ENCODE data around the gene CKLF. TPM values are rescaled to one million over a fixed set of nuclear protein-coding genes. Genes with fewer than 3 reads are reported as not detected.
A peak's percentile ranks its signal among the peaks of the same experiment; 100 is the strongest.

The CKLF gene
- total and polyA plus RNA-seq, 2 donors (not counting 1 experiment from before 2014, with no cell fraction given) = 30.4 to 53.6 TPM

DNA sequence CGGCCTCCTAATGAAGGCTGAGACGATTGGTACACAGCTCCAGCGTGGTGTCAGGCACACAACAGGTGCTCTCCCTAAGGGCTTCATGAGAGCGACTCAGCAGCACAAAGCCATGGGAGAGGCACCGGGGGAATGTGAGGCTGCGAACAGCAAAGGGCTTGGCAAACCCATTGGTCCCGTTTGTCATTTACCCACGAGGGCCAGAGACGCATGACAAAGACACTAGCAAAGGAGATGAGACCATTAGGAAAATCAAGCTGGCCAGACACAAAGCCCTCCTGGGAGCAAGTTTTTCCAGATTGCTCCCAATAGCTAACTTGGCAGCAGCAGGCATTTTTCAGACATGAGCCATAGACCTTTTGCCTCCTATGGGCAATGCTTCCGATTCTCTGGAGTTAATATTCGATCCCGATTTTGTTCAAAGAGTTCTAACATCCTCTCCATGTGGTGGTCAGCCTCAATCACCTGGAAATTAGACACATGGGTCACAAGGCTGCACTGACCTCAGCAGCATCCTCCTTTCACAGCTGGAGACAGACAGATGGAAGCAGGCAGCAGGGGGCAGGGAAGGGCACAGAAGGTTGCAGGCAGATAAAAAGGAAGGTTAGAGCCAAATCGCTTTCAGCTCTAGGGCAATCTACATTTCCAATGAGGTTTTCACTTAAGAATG lies 40.6 kb upstream of the CKLF start:
- no peak for ATAC-seq (ENCODE audit: low read depth)
- Mint-ChIP-seq H3K4me1 (peaks cover 40% of the 10 kb centered on the region), H3K9me3 (ENCODE audit: insufficient read depth) (no peaks in the 10 kb centered on the region), H3K4me3 (no peak overlapping the region), H3K27ac (peak overlapping the region; percentile 16), H3K27me3 (peaks cover 3% of the 10 kb centered on the region)
- Histone ChIP-seq H2AFZ (ENCODE audit: insufficient read depth, low read depth, low read length, poor library complexity, severe bottlenecking) (no peak overlapping the region), H3K27me3 (replicated peaks in 1 of 4; ENCODE audit: control extremely low read depth in 1 of 4, control insufficient read depth in 3 of 4, insufficient read depth in 4 of 4, low read length in 3 of 4) (peaks cover 0 to 3% (median 0%) of the 10 kb centered on the region in 4 experiments), H4K20me1 (ENCODE audit: control insufficient read depth, insufficient read depth, low read length, poor library complexity, severe bottlenecking) (peaks cover 12% of the 10 kb centered on the region), H3K36me3 (replicated peaks in 1 of 2; ENCODE audit: control extremely low read depth in 1 of 2, control insufficient read depth in 1 of 2, extremely low read depth in 1 of 2, insufficient read depth in 2 of 2, low read length in 1 of 2) (no peaks in the 10 kb centered on the region), H3K9ac (ENCODE audit: low read length) (no peak overlapping the region), H3K4me1 (ENCODE audit: control insufficient read depth in 2 of 2, insufficient read depth in 2 of 2, low read length in 2 of 2) (peaks cover 15 to 27% of the 10 kb centered on the region in 2 donors), H3K9me3 (ENCODE audit: control extremely low read depth in 1 of 3, control insufficient read depth in 2 of 3, insufficient read depth in 1 of 3, low read length in 2 of 3) (no peaks in the 10 kb centered on the region), H3K4me3 (ENCODE audit: control extremely low read depth in 1 of 5, extremely low read depth in 1 of 5, insufficient read depth in 1 of 5, low read depth in 2 of 5, low read length in 4 of 5) (no peak overlapping the region), H3K27ac (ENCODE audit: low read length in 2 of 2) (no peak overlapping the region), H3K79me2 (ENCODE audit: control insufficient read depth, insufficient read depth, low read length) (peaks cover 6% of the 10 kb centered on the region), H3K4me2 (replicated peaks; ENCODE audit: low read depth, low read length, poor library complexity, severe bottlenecking) (no peak overlapping the region)
- WGBS (ENCODE audit: insufficient coverage) = 98% methylated on average over 12 of the region's 13 CpGs
- ChIA-PET POLR2A (interaction anchor here (1.5 kb wide), 1 partner anchor 40 kb away, joined by 5 read pairs; the partner anchor contains the start of gene CKLF), CTCF (interaction anchor here (0.6 to 3.1 kb wide), 29 partner anchors 10 to 356 kb away, joined by 3 to 26 read pairs (median 4); partner anchors contain the start of genes CKLF, CMTM3 and TK2)
- peak; percentile 34 for DNase-seq
- intact Hi-C loops (cut with micrococcal nuclease) = loop anchor here (1.0 kb wide), 1 partner anchor 78 kb away; no protein-coding TSS in a partner anchor
- TF ChIP-seq, protein P1, sequence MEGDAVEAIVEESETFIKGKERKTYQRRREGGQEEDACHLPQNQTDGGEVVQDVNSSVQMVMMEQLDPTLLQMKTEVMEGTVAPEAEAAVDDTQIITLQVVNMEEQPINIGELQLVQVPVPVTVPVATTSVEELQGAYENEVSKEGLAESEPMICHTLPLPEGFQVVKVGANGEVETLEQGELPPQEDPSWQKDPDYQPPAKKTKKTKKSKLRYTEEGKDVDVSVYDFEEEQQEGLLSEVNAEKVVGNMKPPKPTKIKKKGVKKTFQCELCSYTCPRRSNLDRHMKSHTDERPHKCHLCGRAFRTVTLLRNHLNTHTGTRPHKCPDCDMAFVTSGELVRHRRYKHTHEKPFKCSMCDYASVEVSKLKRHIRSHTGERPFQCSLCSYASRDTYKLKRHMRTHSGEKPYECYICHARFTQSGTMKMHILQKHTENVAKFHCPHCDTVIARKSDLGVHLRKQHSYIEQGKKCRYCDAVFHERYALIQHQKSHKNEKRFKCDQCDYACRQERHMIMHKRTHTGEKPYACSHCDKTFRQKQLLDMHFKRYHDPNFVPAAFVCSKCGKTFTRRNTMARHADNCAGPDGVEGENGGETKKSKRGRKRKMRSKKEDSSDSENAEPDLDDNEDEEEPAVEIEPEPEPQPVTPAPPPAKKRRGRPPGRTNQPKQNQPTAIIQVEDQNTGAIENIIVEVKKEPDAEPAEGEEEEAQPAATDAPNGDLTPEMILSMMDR (IDR thresholded peaks at IDR 0.05) = no peak
- no peak for TF ChIP-seq EZH2 (IDR thresholded peaks at IDR 0.05; ENCODE audit: borderline replicate concordance, insufficient read depth, low read depth, low read length, poor library complexity, severe bottlenecking)
